ENCODE data around the gene SCGB3A2.

The SCGB3A2 gene

DNA sequence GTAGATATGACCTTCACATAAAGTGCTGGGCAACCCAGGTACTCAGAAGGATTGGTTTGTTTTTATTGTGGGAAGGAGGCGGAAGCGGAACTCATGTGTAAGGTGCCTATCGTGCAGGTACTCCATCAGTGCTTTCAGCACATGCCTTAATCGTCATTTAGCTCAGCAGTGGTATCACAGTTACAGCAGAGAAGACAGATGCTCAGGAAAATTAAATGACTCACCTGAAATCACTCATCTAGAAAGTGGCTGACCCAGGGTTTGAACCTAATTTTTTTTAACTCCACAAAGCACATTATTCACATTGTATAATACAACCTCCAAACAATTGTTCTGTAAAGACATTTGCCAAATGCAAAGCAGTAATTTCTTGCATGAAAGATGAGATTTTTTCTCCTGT, 25.6 kb downstream of the SCGB3A2 start:
- no peak for DNase-seq (ENCODE audit: low read depth)

DNA sequence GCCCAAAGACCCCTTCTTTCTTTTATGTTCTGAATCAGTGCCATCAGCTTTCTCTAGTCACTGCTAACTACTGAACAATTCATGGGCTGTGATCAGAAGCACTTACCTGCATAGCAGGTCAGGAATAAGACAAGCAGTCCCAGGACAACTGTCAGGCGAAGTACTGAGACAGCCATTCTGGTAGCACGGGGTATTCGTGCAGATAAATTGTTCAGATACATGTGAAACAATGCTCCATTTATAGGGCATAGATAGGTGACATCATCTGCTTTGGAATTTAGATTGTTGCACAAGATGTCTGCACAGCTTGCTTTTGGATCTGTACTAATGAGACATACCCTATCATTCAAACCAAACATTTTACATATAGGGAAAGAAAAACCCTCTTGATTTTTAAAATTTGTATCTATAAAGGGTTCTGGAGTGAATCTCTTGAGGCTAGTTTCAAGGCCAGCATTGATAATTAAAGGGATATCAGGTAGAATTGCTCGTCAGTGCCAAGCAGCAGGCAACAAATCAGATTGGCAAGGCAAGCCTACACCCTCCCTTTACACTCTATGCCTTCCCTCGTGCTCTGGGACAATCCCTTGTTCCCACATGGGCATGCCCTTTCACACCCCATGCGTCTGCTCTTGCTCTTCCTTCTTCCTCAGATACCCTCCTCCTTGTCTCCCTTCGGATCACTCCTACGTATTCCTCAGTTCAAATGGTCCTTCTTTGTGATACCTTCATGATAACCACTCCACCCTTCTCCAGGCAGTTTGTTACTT, 28.0 kb downstream of the SCGB3A2 start, which contains the start of gene C5orf46:
Gene C5orf46, minus strand, starts transcription at position 213 of the 770 bp plus-strand sequence. Its CDS starts 37 bp downstream, at position 176.
- no peak for DNase-seq (ENCODE audit: low read depth)

DNA sequence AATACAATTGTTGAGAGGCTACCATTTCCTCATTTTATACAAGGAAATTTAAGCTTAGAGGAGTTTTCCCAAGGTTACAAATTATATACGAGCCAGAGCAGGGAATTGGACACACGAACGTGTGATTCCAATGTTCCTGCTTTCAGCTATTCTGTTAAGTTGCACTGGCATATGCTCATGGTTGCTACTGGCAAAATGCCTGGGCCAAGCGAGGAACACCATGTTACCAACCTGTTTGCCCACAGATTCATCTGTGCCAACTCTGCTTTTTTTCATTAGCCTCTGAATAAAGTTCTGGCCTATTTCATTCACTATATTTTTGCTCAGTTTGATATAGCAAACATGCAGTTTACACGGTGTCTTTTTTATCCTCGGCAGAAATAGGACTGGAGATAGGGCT, 32.9 kb downstream of the SCGB3A2 start:
- no peak for DNase-seq (ENCODE audit: low read depth)

DNA sequence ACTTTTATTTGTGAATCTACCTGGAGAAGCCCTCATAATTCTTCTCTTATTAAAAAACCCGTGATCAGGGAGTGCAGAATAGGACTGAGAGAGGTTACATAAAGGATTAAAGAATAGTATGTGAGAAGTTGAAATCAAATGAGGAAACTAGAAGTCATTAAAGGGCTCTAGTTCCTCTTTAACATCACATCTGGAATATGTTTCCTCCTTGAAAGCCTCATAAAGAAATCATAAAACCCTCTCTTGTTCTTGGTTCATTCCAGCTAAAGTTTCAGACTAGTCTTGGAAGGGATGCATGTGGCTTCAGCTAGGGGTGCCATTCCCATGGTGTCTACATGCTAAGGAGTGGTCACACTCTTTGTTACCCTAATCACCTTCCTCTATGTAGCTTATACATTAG, 33.5 kb downstream of the SCGB3A2 start:
- DNase-seq (ENCODE audit: low read depth), result no peak

DNA sequence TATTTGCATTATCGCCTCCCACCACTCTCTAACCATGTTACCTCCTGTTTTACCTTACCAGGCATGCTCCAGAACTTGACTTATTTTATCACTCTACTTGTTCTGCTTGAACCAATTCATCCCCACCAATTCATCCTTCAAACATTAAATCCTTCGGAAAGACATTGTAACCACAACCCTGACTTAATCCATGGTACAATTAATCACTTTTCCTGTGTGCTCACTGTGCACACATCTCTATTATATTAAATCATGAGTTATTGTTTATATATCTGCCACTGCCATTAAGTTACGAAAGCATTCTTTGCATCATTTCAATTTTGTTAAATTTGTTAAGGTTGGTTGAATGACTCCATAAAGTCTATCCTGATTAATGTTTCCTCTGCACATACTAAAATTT, 35.3 kb downstream of the SCGB3A2 start:
- no peak for DNase-seq (ENCODE audit: low read depth)

DNA sequence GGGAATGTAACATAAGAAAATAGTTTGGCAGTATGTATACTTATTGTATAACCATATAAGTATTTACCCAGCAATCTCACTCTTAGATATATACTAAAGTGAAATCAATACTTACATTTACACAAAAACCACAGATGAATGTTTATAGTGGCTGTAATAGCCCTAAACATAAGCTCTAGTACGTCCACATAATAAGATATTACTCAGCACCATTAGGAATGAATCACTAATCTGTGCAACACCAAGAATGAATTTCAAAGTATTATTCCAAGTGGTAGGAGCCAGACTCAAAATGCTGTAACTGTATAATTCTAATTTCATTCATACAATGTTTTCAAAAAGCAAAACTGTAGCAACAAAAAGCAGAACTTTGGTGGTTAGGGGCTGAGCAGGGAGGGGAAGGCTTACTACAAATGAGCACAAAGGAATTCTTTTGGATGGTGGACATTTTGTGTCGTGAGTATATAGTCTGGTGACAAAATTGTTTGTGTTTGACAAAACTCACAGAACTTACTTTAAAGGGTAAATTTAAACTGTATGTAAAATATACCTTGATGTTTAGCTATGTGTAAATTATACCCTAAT, 39.7 kb downstream of the SCGB3A2 start:
- DNase-seq (ENCODE audit: low read depth), result no peak

DNA sequence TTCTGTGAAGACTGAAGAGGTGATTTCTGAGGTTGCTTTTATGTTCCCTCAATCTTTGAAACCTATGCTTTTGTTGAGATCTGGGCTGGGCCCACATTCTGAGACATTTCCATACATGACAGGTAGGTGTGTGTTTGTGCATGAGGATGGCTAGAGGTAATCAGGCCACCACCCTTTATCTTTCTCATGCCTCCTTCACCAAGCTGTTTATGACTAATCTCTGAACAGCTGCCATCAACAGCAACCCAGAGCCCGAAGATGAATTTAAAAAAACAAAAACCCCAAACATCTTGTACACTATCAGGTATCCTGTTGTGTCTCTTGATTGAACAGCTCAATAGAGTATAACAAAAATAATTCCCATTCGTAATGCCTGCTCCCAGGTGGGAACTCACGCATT, 40.4 kb downstream of the SCGB3A2 start:
- DNase-seq (ENCODE audit: low read depth), result no peak

DNA sequence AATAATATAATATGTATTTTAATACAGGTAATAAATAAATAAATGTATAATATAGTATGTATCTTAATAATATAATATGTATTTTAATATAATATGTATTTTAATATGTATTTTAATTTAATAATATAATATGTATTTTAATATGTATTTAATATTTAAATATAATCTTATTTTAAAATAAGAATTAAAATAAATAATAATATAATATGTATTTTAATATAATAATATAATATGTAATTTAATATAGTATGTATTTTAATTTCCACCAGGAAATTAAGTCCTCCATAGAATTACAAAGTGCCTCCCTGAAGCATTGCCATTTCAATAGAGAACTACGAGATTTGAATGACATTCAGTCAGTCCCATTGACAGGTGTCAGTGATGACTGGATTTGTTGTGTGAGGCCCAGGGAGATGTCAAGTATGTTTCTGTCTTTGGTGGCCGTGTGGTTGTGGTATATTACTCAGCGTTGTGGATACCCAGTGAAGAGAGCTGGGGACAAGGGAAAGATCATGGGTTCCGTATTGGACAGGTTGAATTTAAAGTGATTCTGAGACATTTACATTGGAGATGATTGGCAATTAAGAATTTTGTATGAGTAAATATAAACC, 42.0 kb downstream of the SCGB3A2 start:
- no peak for DNase-seq (ENCODE audit: low read depth)

DNA sequence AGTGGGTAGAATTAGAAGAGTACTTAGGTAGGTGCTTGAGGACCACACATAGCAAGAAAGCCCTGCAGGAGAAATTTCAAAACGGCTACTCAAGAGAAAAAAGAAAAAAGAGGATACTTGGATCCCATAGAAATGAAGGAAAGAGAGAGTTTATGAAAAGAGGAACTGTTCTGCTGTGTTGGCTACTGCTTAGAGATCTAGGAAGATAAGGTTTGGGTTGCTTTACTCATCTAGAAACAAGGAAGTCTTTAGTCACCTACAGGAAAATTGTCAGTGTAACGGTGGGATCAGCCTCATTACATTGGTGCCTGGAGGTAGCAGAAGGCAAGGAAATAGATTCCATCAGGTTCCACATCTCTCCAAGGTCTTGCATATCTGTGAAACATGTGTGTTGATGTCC, 42.6 kb downstream of the SCGB3A2 start:
- DNase-seq (ENCODE audit: low read depth), result no peak

DNA sequence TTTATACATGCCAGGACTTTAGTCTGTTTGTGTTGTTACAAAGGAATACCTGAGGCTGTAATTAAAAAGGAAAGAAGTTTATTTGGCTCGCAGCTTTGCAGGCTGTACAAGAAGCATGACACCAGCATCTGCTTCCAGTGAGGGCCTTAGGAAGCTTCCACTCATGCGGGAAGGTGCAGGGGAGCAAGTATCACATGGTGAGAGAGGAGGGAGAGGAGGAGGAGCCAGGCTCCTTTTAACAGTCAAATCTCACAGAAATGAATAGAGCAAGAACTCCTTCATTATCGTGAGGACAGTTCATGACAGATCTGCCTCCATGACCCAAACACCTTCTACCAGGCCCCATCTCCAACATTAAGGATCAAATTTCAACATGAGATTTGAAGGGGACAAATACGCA, 46.5 kb downstream of the SCGB3A2 start:
- DNase-seq (ENCODE audit: low read depth), result no peak

DNA sequence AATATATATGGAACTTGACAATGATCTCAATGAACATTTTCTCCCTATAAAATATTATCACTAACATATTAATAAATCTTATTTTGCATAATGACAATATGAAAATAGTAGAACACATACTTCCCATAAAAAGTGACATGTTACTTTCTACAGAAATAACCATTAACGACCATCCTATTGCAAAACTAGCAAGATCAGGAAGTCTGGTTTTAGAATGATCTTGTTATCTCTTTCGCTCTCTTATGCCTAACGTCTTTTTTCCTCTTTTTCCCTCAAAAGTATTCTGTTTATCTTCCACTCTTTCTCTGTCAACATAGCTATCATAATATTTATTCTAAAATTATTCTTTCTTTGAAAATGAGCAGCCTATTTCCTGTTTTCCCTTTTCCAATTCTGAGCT, 49.4 kb downstream of the SCGB3A2 start:
- DNase-seq (ENCODE audit: low read depth), result no peak

DNA sequence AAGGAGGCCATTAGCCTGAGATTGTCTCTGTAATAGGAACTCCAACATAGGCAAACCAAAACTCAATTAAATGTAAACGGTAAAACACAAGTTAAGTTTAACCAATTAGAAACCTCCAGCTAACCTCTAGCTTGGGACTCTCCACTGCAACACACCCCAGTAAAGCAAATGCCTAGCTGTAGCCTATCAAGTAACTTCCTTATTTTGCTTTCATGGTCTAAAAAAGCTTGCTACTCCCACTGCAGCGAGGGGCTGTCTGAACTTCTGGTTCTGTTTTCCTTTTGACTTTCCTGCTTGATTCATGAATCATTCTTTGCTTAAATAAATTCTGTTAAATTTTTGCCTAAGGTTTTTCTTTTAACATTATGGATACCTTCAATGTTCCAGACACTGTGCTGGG, 52.3 kb downstream of the SCGB3A2 start:
- no peak for DNase-seq (ENCODE audit: low read depth)

Measured in stromal cell of bone marrow (primary cell).